HG02623 (cell line): Measurements from ENCODE around the gene CYLD.
A peak's percentile ranks its signal among the peaks of the same experiment; 100 is the strongest.

Source experiments
- ATAC-seq: cut with Tn5 transposase; IDR thresholded peaks from one replicate; pipeline ENCODE4 v1.9.1; 2021; ENCODE audit warnings: moderate library complexity; ENCODE audit not compliant: unreplicated experiment

The CYLD gene

DNA sequence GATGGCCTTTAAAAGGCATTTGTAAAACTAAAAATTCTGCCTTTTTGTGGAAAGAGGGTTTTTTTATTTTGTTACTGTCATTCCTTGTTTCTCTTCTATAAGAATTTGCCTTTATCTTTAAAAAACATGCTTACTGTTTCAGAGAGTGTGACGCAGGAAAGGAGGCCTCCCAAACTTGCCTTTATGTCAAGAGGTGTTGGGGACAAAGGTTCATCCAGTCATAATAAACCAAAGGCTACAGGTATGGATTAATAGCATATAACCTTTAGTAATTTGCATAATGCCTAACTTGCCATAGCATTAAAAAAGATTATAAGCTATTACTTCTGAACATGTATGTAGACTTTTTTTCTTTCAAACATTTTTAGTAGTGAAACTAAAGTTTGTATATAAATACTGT, 34.2 kb downstream of the CYLD start:
- no peak for ATAC-seq

DNA sequence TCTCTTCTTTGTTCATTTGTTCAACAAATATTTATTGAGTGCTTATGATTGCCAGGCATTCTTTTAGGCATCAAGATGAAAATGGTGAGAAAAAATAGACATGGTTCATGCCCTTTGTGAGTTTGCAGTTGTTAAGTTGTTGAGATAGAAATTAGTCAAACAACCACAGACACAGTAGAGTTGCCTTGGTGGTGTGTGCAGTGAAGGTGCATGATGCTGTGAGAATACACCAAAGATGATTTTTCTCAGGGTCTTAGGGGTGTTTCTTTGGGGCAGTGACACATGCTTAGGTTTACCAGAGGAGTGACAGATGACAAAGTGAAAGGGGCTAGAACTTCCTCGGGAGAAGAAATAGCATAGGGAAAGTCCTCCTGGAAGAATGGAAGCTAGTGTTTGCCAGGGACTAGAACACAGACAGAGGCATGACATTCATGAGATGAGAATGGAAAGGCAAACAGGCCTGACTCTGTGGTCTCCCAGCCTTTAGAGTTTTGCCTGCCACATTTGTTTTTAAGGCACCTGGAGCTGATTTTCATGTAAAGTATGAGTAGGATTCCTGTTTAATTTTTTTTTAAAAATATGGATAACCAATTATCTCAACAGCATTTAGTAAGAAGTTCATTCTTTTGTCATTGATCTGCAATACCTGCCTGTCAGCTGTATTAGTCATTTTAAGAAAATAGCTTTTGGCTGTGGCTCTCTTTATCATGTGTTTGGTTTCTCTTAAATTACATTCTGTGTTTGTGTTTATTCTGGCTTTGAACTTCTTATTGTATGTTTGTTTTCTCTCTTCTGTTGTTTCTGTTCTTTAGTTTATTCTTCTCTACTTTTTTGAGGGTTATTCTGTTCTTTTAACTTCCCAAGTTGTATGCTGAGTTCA, 36.6 kb downstream of the CYLD start:
- ATAC-seq: no peak

DNA sequence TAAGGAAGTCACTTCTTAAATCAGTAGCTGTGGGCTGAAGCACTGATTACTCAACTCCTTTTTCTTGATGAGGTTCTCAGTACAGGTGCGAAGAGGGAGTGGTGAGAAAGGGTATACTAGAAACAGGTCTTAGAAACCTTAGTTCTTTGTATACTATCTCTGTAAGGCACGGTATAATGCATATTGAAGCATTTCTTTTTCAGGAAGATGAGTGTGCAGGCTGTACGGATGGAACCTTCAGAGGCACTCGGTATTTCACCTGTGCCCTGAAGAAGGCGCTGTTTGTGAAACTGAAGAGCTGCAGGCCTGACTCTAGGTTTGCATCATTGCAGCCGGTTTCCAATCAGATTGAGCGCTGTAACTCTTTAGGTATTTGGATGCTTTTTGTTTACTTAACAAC, 39.2 kb downstream of the CYLD start:
- no peak for ATAC-seq

DNA sequence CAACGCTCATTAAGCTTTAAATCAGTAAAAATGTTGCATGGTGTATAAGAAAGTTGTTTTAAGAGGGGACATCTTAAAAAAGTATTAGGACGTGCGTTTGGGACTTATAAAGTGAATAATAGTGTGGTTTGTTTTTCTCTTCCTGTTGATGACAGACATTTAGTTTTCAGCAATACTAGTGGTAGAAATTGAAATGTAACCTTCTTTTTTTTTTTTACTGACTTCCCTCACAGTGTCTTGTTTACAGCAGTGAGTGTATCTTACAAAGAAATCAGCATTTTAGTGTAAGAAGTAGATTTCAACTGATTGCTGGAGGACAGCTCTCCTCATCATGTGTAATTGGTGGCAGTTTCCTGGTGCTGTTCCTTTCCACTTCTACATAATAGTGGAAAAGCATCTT, 39.6 kb downstream of the CYLD start:
- no peak for ATAC-seq

DNA sequence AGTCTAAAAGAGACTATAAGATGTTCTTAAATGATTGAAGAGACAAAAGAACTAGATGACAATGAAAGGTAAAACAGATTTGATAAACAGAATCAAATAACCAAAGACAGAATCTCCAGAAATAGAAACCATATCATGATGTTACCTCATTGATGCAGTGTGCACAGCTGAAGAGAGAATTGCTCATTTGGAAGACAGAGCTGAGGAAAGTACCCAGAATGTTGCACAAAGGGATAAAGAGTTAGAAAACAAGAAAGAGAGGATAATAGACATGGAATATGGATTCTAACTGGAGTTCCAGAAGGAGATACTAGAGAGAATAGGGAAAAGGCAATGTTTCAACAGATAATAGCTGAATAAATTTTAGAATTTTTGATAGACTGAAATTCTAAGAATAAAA, 47.9 kb downstream of the CYLD start:
- ATAC-seq: no peak

DNA sequence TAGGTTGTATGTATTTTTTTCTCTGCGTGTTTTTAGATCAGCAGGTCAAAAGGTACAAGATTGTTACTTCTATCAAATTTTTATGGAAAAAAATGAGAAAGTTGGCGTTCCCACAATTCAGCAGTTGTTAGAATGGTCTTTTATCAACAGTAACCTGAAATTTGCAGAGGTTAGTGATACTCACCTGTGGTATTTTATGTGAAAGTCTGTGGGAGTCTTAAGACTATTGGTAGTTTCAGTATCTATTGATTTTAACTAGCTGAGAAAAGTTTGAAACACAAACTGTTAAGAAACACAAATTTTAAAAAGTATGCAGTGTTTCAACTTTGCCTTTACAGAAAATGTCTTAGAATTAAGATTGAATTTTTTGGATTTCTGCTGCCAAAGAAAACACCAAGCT, 49.6 kb downstream of the CYLD start:
- no peak for ATAC-seq

DNA sequence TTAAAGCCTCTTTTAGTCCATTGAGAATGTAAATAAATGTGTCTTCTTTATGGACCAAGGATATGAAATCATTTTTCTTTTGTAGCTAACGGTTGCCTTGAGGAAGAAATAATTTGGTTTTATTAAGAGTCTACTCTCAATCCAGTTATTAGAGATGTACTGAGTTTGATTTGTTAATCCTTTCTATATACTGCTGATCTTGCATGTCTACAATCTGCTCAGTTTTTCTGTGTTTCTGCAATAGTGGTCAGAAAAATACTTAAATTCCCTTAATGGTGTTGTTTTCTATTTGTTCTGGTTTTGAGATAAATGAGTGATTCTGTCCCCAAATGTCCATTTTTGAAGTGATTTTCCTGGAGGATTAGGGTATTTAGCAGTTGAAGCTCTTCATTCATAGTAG, 54.9 kb downstream of the CYLD start:
- ATAC-seq: no peak

DNA sequence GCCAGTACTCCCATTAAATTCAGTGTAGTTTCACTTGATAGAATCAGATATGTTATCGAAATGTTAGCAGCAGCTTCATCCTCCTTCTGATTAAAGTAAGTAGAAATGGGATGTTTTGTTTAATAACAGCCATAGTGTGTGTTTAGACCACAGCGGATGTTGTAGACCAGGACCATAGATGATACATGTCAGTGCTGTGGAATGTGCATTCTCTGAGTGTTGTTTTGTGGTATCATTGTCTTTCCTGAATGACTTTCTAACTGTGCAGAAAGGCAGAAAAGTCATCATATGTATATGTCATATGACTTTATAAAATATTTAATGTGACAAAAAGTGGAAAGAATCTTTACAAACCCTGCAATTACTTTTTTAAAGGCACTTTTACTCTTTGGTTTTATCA, 55.6 kb downstream of the CYLD start:
- no peak for ATAC-seq

DNA sequence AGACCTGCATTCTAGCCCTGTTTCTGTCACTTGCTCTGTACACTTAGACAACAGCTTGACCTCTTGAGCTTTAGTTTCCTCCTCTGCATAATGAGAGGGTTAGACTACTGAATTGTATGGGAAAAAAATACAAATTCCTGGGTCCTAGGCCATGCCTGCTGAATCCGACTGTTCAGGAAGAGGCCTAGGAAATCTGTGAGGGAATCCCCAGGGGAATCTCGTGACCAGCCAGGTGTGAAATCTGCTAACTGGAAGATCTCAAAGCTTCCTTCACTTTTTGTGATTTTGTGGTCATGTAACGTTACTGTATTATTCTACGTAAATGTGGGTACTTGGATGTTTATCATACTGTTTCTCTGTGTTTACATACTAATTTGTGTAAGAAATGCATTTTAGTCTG, 58.2 kb downstream of the CYLD start:
- no peak for ATAC-seq

DNA sequence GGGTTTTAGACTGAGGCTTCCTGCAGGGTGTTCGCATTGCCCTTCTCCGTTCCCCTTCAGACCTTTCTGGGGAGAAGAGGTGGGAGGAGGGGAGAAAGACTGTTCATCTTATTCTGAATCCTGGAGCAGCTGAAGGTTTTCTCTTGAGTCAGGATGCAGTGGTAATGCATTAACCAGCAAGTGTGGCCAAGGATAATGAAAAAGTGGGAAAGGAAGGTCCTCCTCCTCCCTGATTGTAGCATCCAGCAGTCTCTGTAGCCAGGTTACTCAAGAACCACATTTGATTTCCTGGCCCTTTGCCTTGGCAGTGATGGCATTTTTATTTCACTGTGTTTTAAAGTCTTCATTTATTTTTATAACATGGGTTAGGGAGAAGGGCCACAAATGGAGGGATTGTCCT, 59.1 kb downstream of the CYLD start:
- no peak for ATAC-seq

DNA sequence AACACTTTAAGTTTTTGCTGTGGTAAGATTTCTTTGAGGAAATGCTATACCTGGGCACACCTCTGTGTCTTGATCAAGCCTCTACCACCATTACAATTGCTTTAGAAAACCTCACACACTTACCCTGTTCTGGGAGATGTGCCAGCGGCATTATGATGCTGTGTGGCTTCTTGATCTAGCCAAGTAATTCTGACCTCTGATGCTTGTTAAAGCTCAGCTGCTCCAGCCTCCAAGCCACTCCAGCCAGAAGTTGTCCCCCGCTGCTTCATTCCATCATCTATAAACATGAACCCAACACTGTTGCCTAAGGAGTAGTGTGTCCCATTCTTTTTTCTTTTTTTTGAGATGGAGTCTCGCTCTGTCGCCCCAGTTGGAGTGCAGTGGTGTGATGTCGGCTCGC, 60.1 kb downstream of the CYLD start:
- no peak for ATAC-seq

DNA sequence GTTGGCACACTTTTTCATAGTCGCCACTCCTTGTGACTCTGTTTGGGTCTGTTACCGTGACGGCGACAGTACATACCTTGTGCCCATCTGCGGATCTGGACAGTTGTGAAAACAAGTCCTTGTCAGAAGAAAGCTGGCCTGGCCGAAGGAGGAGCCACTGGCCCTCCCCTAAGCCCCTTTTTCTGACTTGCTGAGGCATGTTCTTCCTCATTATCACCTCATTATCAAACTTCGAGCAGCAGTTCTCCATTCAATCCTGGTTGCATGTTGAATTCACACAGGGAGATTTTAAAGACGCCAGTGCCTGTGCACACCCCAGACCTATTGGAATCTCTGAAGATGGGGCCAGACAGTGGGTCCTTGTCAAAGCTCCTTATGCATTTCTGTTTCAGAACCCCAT, 61.1 kb downstream of the CYLD start:
- no peak for ATAC-seq

DNA sequence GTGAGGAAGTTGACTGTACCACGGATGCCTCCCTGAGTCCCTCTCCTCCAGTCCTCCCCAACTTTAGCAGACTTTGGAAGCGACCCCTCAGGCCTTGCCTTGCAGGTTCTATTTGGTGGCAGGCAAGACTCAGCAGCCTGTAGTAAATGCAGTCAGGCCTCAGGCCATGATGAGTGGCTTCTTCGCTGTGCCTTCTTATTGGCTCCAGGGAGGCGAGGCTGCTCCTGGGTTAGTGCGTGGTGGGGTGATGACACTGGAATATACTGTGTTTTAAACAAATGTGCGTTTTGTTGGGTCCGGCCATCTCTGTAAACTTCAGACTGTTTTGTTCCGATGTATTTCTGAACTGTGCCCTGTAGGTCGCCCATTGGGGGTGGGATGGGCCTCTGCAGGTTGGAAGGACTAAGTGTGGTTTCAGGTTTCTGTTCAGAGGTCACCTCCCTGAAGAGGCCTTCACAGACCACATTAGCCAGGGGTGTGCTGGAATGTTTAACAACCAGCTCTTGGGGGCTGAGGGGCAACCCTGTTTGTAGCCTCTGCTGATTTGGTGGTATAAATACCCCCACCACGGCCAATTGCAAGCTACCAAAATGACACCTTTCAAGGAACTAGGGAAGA, 62.5 kb downstream of the CYLD start:
- no peak for ATAC-seq

DNA sequence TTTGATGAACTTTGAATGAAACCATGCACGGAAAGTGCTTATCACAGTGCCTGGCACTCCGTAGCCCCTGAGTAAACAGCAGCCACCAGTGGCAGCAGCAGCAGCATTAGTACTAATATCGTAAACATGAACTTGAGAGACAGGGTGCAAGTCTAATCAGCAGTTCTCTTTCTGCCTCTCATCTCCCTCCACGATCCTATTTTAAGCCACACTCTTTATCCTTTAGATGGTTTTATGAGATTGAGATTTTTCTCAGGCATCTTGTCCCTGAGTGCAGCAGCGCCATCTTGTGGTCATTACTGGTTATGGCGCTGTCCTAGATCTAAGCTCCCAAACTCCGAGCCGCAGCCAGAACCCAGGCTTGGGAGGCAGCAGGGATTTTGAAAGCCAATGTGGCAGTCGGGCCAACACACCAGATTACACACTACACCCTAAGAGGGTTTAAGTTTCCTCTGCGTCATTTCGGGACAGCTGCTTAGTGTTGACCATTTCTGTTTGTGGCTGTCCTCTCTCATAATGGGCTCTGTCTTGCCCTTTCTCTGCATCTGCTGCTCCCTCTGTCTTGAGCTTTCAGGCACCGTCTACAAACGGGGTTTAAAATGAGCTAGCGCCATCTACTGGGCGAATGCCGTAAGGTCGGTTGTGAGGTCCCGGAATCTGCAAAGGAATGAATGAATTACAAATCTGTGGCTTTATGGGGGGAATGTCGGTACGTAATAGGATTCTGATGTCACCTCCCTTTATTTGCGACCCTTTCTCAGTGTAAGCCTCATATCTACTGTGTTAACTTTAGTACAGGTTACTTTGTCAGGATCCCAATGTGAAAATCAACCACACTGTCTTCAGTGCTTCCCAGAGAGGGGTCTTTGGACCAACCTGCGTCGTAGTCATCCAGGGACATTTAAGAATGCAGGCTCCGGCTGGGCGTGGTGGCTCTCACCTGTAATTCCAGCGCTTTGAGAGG, 64.5 kb downstream of the CYLD start:
- peak; percentile 81 for ATAC-seq

DNA sequence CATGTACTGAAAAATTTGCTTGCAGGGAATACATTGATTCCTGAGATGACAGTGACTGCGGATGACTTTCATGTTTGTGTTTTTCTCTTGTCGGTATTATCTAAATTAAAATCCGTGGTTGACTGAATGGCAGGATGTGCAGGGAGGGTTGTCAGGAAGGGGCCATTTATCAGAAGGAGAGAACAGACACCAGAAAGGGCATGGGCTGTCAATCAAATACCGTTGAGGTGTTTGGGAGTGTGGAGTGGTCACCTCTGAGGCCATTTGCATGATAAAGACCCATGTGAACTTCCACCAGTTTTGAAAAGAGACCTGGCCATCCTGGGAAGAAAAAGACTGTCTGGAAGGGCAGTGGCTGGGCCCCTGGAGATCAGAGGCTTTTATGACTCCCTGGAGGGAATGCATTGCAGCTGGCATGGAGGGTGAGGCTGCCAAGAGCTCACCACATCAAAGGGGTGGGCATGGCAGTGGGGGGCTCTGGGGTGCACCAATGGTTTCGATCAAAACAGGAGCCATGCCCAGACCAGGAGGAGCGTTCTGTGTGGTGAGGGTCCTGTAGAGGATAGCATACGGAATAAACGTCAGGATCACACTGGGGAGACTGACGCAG, 67.1 kb downstream of the CYLD start:
- no peak for ATAC-seq

DNA sequence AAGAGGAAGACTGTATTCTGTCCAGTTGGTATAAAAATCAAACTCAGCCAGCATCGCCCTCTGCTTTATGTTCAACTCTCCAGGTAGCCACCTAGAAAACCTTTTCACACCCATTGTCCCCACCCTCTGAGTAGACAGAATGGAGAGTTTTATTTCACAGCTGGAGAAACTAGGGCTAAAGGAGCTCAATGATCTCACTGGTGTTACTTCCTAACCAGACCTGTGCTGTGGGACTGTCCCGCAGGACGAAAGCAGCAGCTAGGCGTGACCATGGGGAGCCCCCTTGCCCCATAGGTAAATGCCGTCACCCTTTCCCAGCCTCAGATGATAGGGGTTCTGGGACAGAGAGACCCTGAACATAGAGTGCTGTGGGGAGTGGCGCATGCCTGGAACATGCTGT, 67.7 kb downstream of the CYLD start:
- ATAC-seq: no peak

DNA sequence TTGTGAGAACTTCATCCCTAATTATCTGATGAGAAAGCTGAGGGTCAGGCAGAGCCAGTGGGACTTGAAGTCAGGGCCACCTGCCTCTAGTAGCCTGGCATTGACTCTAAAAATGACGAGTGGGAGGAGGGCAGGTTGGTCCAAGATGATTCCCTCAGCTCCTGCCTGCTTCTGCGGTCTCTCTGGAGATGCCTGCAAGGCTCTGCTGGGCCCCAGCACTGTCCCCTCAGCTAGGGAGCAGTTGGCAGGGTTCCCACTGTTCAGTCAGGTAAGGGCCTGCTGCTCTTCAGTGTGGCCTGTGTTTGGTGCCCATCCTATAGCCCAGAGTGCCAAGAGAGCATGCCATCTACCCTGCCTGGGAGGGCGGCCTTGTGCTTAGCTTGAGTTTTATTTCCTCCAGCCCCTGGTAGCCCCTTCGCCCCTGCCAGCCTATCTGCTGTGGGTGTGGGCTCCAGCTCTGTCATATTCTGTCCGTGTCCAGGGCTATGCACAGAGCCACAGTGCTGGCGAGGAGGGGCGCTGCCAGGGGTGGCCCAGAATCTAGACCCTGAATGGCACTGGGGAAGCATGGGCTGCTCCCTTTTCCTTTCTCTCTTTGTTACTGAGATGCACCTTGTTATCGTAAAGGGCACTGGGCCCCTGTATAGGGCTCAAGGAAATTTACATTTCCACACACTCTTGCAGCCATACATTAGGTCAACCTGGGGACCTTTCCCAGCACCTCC, 68.5 kb downstream of the CYLD start:
- ATAC-seq: no peak

DNA sequence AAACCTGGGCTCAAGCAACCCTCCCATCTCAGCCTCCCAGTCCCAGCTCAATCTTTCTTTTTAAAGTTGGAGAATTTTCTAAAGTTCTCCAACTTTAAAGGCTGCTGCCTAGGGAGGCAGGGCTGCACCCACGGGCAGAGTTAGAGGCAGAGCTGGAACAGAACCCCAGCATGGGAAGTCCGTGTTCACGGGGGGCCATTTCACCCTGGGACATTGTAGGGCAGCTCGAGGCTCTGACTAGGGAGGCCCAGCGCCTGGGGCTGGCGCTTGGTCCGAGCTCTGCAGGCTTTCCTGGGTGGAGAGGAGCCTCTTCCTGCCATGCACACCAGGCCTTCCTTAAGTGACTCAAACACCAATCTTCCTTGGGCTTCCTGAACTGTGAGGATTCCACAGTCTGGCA, 70.2 kb downstream of the CYLD start:
- no peak for ATAC-seq

DNA sequence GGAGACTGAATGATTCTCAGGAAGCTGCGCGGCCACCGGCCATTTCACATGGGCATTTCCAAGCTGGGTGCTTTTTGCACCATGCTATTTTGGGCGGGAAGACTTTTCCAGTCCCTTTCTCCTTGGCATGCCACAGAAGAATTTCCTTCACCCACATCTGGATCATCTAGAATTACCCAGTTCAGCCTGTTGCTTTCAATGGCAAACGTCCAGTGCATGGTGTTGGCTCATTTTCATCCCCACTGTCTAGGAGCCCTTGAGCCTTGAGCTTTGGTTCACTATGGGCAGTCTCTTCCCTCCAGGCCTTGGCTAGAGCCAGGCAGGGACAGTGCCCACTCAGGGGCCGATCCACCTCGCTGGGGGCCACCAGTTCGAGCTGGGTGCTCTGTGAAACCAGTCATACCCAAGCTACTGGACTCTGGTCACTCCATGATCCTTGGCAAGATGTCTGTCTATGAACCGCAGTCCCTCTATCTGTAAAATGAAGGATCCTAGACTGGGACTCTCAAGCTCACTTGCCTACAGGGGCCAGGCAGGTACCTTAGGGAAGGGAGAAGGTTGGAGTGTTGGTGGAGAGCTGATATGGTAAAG, 71.1 kb downstream of the CYLD start:
- no peak for ATAC-seq

DNA sequence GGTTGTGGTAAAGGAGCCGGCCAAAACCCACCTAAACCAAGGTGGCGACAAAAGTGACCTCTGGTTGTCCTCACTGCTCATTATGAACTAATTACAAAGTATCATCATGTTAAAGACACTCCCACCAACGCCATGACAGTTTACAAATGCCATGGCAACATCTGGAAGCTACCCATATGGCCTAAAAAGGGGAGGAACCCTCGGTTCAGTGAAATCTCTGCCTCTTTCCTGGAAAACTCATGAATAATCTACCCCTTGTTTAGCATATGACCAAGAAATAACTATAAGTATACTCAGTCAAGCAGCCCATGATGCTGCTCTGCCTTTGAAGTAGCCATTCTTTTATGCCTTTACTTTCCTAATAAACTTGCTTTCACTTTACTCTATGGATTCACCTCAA, 72.2 kb downstream of the CYLD start:
- ATAC-seq: no peak
